K562 (cell line): ENCODE measurements around the gene NIFK. TPM values are rescaled to one million over a fixed set of nuclear protein-coding genes. Genes with fewer than 3 reads are reported as not detected.

Experiments
- DACH1 ChIP-seq: fragments of 450-650 bp; IDR thresholded peaks from 2 replicates; pipeline ENCODE4 v1.6.1; 2018; ENCODE audit not compliant: partially characterized antibody
- ELF1 ChIP-seq: fragments of 200-800 bp; sonication (Bioruptor generic); IDR thresholded peaks from 2 replicates; pipeline ENCODE4 v1.6.1; 2016; ENCODE audit warnings: missing genetic modification characterization, missing compliant biosample characterization
- SPI1 ChIP-seq: IDR thresholded peaks from 2 replicates; pipeline ENCODE4 v1.6.1; 2011; ENCODE audit warnings: low read depth, low read length, control low read depth, borderline replicate concordance
- polyA plus RNA-seq, 8 experiments: library from polyadenylated mRNA; depleted of rRNA in 4 of 8; stranded (reverse) in 5 of 8; unstranded in 3 of 8; fragments of >200 nt; fragmentation: Nextera tagmentation in 2 of 8; fragmentation: Illumina TruSeq in 1 of 8; extraction: Ambion mirVana in 2 of 8; extraction: Trizol in 1 of 8; gene quantifications; 2 replicates each; pipeline versions ENCODE4 v1.2.1 to v1.2.3, GENCODE V29; 2011 to 2014; ENCODE audit warnings: inconsistent platforms in 1 of 8, missing spikeins in 1 of 8
- total RNA-seq, 7 experiments: library from RNA; depleted of rRNA in 6 of 7; stranded (reverse); fragments of >200 nt in 6 of 7; fragmentation: Illumina TruSeq in 2 of 7; extraction: Trizol in 2 of 7; gene quantifications; 2 replicates each; pipeline versions ENCODE4 v1.2.1 to v1.2.3, GENCODE V29; 2011 to 2021; ENCODE audit warnings: low replicate concordance in 1 of 7
- TF ChIP-seq, protein P1 (sequence below): fragments of 200-800 bp; sonication (Bioruptor generic); IDR thresholded peaks from 2 replicates; pipeline ENCODE4 v1.6.1; 2017; ENCODE audit warnings: missing genetic modification characterization, missing compliant biosample characterization
- TF ChIP-seq, protein P2 (sequence below): fragments of 450-650 bp; IDR thresholded peaks from 2 replicates; pipeline ENCODE4 v1.6.1; 2017; ENCODE audit warnings: antibody characterized with exemption, mild to moderate bottlenecking

Gene NIFK
- total and polyA plus RNA-seq, 9 of the 15 experiments (the other 6 are each of a cell fraction or from before 2014, with no cell fraction given): 60.2 to 426 (median 183) TPM

DNA sequence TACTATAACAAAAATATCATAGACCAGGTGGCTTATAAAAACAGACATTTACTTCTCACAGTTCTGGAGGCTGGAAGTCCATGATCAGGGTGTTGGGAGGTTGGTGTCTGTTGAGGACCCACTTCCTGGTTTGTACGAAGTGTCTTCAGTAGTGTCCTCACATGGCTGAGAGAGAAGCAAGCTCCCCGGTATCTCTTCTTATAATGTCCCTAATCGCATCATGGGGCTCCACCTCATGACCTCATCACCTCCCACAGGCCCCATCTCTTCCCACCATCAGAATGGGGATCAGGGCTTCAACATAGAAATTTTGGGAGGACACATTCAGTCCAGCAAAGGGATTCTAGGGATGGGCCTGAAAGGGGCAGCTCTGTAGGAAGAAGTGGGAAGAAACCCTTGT is 4.8 kb upstream of the NIFK start (continued):
- TF ChIP-seq SPI1: 0 out of 2 replicates have a peak, but pooled peaks have one; percentile 37
- peak; percentile 67 for TF ChIP-seq ELF1 (tag)
- TF ChIP-seq DACH1: no peak
- TF ChIP-seq, protein P1, sequence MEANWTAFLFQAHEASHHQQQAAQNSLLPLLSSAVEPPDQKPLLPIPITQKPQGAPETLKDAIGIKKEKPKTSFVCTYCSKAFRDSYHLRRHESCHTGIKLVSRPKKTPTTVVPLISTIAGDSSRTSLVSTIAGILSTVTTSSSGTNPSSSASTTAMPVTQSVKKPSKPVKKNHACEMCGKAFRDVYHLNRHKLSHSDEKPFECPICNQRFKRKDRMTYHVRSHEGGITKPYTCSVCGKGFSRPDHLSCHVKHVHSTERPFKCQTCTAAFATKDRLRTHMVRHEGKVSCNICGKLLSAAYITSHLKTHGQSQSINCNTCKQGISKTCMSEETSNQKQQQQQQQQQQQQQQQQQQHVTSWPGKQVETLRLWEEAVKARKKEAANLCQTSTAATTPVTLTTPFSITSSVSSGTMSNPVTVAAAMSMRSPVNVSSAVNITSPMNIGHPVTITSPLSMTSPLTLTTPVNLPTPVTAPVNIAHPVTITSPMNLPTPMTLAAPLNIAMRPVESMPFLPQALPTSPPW: peak; percentile 23; the same call in 1 of the 2 replicates
- TF ChIP-seq, protein P2, sequence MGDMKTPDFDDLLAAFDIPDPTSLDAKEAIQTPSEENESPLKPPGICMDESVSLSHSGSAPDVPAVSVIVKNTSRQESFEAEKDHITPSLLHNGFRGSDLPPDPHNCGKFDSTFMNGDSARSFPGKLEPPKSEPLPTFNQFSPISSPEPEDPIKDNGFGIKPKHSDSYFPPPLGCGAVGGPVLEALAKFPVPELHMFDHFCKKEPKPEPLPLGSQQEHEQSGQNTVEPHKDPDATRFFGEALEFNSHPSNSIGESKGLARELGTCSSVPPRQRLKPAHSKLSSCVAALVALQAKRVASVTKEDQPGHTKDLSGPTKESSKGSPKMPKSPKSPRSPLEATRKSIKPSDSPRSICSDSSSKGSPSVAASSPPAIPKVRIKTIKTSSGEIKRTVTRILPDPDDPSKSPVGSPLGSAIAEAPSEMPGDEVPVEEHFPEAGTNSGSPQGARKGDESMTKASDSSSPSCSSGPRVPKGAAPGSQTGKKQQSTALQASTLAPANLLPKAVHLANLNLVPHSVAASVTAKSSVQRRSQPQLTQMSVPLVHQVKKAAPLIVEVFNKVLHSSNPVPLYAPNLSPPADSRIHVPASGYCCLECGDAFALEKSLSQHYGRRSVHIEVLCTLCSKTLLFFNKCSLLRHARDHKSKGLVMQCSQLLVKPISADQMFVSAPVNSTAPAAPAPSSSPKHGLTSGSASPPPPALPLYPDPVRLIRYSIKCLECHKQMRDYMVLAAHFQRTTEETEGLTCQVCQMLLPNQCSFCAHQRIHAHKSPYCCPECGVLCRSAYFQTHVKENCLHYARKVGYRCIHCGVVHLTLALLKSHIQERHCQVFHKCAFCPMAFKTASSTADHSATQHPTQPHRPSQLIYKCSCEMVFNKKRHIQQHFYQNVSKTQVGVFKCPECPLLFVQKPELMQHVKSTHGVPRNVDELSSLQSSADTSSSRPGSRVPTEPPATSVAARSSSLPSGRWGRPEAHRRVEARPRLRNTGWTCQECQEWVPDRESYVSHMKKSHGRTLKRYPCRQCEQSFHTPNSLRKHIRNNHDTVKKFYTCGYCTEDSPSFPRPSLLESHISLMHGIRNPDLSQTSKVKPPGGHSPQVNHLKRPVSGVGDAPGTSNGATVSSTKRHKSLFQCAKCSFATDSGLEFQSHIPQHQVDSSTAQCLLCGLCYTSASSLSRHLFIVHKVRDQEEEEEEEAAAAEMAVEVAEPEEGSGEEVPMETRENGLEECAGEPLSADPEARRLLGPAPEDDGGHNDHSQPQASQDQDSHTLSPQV: 0 out of 2 replicates have a peak, but pooled peaks have one; percentile 24
